OCI-M2 (cell line): ENCODE measurements around the gene PCDHGA1.
A peak's percentile ranks its signal among the peaks of the same experiment; 100 is the strongest.

ENCODE experiments used
- DNase-seq: peaks from one replicate; lab custom pipeline; 2025; ENCODE audit not compliant: unreplicated experiment; lab: John Stamatoyannopoulos, UW

PCDHGA1 gene

DNA sequence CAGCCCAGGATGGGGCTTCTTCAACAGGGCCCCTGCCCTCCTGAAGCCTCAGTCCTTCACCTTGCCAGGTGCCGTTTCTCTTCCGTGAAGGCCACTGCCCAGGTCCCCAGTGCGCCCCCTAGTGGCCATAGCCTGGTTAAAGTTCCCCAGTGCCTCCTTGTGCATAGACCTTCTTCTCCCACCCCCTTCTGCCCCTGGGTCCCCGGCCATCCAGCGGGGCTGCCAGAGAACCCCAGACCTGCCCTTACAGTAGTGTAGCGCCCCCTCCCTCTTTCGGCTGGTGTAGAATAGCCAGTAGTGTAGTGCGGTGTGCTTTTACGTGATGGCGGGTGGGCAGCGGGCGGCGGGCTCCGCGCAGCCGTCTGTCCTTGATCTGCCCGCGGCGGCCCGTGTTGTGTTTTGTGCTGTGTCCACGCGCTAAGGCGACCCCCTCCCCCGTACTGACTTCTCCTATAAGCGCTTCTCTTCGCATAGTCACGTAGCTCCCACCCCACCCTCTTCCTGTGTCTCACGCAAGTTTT lies 182.1 kb downstream of the PCDHGA1 start:
- DNase-seq = no peak

DNA sequence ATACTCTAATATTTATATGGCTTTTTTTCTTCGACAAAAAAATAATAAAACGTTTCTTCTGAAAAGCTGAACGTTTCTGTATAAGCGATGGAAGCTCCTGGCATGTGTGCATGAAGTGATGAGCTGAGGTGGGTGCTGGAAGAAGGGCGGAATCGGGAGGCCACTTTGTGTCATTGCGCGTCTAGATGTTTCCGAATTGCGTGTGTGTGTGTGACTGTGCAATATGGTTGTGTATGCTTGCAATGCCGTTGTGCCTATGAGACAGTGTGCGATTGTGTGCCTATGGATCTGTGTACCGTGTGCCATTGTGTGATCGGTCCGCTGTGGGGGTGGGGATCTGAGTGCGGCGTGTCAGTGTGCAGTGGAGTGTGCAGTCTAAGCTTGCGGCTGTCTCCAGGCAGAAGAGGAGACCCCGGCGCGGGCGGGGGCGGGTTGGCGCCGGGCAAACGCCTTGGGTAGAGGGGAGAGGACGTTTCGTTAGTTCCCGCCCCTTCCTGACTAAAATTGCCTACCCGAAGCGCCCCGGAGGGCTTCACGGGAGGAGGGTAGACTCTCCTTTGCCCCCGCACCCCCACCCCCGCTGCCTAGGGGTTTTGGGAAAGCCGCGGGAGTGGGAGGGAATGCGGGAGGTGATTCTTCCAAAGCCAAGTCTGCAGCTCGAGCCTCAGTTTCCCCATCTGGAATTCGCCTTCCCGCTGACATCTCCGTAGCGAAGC lies 182.8 kb downstream of the PCDHGA1 start:
- no peak for DNase-seq

DNA sequence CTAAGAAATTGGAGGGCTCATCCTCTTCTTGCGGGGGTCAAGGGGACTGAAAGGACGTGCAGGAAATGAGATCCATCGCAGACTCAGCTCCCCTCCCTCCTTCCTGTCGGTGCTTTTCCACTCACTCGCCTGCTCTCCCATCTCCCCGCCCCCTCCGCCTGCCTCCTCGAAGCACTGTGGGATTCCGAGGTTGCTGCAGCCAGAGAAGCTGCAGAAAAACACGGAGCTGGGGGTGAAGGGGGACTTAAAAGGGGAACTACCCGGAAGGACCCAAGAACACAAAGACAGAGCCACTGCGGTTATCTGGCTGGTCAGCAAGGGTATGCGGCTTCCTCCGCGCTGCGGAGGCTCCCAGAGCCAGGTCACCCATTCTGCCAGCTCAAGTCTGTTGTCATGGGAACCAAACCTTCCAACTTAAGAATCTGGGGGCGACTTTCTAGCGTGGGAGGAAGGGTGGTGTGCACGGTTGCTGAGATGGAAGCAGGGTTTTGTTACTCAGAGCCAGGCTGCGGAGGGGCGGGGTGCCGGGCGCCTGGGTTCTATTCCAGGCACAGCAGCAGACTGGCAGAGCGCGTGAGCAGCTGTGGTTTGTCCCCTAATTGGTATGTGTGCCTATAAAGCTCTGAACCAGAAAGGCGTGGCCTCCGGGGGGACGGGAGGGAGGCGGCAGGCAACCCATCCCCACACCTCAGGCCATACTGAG lies 183.5 kb downstream of the PCDHGA1 start:
- DNase-seq = no peak

DNA sequence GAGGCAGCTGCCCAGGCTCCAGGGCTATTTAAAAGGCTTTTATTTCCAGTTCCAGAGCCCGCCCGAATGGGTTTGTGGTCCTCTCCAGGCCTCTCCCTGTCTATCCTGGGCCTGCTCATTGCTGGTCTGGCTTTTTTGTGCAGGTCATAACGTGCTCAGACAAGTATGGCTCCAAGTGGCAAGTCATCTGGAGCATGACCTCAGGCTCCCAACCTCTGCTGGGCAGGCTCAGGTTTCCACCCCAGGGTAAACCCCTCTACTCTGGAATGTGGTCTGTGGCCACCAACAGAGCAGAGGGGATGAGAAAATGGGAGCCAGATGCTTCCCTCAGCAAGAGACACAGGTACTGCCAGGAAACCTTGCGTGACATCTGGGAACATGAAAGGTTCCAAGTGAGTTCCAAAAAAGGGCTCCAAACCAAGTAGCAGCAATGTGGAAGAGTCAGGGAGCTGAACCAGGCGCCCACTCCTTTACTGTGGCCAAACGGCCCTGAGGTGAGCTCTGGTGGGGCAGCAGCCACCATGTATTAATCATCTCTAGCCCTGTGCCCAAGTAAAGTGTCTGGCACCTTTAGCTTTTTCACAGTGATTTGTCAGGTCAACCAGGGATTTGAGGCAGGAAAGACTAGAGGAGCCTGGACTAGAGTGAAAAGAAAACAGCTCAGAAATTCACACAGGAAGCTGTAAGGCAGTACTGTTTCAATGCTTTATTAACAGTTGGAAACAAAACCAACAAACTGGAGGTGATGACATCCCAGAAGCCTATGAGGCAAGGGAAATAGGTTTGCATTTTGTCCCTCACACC lies 184.2 kb downstream of the PCDHGA1 start:
- DNase-seq = no peak

DNA sequence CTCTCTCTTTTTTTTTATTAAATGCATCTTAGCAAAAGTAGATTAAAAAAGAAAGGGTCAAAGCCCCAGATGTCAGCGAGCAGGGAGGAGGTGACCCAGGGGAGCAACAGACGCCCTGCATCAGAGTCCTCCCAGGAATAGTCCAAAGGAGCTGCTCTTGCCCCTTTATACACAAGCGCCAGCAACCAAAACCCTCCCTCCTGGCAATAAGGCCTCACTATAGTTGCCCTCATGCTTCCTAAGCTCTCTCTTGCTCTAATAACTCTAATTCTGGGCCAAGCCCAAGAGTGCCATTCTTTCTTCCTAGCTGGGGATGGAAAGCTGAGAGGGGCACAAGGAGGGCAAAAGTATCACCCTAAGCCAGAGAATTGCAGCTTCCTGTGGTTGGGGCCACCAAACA lies 184.8 kb downstream of the PCDHGA1 start:
- no peak for DNase-seq

DNA sequence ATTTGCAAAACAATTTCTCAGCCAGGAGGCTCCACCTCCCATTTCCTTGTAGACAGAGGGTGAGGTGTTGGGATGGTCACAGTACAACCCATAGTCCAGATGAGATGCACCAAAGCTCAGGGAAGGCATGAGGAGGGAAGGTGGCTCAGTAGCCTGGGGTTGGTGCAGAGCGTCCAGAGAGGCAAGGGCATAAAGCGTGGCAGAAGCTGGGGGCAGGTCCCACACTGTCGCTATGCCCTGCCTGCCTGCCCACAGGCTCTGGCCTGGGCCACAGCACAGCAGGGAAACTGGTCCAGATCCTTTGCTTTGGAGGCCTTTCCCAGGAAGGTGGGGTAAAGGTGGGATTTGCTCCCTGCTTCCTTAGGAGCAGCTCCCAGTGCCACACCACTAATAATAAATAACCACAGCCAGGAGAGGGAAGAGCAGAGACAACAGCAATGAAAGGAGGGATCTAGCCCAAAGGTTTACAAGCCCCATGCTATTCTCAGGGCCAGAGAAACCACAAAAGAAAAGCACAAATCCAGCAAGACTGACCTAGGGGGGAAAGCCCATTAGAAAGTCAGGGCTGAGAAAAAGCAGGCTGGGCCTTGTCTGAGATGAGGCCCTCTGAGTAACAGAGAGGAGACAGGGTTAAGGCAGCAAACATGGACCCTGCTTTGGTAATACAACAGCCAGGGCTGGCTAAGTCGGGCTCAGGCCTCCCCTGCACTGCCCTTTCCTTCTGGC lies 185.8 kb downstream of the PCDHGA1 start:
- no peak for DNase-seq

DNA sequence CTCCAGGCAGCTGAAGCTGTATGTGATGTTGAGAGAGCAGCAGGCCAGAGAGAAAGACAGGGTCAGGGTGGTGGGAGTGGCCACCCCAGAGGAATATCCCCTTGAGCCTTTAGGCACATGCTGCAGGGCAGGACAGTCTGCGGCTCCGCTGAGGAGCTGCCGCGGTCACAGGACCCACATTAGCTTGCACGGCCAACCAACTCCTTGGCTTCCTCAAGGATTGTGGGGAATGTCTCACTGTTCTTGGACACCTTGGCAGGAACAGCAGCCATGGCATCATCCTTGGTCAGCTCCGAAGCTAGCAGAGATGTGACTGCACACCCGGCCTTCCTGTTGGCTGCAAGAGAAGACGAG lies 186.3 kb downstream of the PCDHGA1 start:
- DNase-seq = no peak

DNA sequence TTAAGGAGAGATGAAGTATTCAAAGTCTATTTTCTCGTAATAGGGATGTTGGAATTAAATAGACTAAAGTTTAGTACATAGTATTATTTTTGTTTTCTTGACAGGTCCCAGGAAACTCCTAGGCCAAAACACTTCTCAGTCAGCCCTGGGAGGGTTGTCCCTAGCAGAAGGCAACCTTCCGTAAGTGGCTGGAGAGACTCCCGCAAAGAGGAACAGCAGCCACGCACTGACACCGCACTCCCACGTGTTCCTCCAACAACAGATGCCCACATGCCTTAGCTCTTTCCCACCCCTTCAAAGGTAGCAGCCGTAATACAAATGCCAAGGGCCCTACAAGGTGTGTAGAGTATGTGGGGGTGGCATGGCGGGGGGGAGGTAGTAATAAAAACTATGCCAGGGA lies 187.0 kb downstream of the PCDHGA1 start:
- no peak for DNase-seq

DNA sequence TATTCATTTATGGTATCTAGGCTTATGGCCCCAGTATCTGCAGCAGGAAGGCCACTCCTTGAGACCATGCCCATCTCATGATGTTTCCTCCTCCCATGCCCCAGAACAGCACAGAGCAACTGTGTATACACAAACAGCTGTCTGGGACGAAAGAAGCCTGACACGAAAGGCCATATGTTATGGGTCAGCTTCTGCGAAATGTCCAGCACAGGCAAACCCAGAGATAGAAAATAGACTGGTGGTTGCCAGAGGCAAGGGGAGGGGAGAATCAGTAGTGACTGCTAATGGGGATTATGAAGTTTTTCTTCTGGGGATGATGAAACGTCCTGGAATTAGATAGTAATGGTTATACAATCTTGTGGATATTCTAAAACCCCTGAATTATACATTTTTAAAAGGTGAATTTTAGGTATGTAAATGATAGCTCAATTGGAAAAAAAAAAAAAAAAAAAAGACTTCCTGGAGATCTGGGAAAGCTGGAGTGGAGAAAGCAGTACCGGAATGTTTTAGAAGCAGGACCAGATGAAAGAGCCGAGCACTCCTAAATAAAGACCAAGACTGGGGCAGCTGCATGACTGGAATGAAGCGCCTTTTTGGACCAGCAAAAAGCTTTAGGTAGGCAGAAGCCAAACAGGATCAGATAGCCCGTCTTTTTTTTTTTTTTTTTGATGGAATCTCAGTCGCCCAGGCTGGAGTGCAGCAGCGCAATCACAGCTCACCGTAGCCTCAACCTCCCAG lies 187.7 kb downstream of the PCDHGA1 start:
- DNase-seq = no peak

DNA sequence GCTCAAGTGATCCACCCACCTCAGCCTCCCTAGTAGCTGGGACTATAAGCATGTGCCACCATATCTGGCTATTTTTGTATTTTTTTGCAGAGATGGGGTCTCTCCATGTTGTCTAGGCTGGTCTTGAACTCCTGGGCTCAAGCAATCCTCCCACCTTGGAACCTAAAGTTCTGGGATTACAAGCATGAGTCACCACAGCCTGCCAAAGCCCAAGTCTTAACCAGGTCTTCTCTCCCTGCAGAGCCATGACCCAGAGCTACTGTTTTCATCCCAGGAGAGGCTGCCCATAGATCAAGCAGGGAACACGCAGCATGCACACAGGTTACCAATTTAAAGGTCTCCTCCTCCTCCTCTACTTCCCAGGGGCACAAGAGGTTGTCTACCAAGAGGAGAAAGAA lies 188.3 kb downstream of the PCDHGA1 start:
- no peak for DNase-seq

DNA sequence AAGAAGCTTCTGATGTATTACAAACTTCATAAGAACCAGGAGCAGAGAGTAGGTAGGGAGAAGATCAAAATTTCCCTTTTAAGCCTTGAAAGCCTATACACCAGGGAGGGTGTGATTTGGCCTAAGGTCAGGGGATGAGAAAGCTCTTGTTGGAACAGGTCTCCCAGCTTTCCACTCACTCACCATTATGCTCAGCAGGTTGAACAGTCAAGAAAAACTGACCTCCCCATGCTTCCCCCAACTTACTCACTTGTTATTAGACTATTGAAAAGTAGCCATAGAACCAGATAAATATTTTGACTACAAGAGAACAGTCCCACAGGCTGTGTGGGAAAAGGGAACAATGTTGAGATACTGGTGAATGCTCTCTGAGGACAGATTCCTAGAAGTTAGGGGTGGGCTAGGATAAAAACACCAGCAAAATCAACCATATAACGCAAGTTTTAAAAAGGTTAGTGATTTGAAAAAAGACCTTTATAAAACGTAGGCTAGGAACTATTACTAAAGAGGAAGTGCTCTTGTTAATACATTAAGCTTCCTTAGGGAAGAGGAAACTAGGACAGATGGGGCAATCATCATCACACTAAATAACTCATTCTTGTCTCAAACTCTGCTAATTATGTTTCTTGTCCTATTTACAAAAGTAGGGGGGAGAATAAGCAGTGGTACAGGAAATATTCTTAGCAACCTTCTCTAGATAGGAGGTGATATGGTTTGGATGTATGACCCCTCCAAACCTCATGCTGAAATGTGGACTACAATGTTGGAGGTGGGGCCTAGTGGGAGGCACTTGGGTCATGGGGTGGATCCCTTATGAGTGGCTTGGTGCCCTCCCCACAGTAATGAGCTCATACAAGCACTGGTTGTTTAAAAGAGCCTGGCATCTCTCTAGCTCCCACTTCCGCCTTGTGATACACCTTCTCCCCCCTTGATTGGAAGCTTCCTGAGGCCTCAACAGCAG lies 189.6 kb downstream of the PCDHGA1 start:
- no peak for DNase-seq

DNA sequence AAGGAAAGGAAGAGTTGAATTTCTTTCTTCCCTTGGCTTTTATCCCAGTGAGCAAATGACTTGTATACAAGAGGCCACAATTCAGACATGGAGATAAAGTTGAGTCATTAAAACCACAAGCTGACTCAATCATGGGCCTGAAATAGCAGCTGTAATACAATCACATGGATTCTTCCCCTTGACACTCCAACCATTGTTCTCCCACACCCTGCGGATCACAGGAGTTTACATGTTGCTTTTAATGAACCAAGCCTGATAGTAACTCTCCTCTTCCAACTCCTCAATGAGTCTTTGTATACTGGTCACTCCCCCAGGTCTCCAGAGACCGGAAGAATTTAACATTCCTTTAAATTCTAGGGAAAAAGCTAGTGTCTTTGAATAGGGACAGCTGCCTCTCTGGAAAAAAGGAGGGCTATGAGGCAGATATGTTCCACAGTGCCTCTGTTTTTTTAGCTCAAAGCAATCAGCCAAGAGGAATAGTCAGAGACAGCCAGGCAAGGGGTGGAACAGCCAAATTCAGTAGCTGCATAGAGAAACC lies 191.0 kb downstream of the PCDHGA1 start:
- DNase-seq = peak; percentile 42

DNA sequence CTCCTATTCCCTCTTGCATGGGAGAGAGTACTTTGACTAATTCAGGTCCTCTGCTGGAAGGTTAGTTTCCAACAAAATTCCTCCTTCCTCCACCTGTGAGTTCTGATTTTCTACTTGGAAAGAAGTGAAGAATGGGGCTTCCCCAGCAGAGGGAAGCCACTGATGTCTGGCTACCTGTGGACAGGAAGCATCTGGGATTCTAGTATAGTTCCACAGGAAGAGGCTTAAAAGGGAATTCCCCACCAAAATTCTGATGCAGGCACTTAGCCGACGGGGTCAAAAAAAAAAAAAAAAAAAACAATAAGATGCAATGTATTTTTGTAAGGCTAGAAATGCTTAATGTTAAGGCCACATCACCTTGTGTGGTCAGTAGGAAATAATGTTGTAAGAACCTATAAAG lies 192.0 kb downstream of the PCDHGA1 start:
- DNase-seq = no peak

DNA sequence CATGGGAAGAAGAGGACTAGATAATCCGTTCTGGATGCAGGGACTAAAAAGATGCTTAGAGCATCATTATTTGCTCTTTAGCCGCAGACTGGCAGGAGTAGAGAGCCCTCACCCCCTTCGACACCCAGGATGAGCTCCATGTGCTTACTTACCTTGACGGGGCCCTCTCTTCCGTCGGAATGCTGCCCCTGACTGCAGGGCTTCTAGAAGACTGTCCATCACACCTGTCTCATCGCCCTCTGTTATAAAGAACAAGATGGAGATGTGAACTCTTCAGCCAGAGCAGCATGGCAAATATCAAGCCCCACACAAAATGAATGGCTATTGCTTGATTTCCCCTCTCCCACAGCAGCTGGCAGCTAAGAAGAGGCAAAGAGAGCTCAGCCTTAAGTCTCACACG lies 193.7 kb downstream of the PCDHGA1 start:
- no peak for DNase-seq

DNA sequence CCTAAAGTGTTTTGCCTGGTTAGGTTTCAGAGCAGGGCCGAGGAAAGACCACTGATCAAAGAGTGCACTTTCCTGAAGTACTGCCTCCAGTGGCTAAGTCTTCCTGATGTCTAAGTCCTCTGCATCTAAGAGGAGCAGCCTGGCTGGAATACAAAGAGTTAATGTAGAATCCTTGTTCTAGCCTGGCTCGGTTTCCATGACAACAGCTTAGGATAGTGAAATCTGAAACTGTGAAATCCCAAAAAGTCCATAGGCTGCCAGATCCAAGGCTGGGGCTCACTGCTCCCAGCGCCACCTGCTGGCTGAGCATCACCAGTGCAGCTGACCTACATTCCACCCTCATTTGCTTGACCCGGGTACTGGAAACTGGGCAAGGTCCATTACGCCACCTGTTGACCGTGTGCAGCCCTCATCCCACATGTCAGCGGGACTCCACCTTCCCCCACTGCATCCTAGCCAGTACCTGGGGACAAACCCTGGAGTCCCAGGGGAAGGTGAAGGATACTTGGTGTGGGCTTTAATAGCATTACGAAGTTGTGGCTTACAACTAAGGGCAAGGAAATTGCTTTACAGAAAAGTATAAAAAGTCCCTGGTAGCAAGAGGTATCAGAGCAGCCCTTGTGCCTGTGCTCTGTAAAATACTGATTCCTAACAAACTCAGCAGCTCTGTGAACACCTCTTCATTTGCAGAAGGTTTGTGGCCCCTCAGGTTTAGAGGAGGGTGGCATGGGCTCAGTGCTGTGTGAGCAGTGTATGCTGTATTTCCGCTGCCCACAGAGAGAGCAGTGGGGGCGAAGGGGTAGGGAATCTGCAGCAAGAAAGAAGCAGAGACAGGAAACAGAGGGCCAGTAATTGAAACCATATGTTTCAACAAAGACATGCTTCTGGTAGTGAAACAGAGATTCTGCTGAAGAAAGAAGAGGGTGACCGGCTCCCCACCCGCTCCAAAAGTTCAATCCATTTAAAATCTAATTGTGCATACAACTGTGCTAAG lies 194.6 kb downstream of the PCDHGA1 start:
- DNase-seq = no peak

DNA sequence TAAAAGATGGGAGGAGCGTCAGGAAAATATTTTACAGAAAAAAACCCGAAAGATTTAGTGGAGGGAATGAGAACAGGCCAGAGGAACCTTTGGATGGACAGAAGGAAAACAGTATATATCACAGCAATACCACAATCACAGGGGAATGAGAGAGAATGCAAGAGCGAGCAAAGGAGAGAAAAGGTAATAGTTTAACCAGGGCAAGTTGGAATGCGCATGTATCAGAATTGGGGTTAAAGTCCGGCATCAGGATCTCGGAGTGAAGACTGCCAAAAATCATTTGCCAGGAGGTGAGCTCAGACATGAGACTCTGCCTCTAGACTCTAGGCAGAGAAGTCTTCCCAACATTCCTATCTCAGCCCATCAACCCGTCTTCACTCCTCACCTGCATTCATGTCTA lies 195.3 kb downstream of the PCDHGA1 start:
- no peak for DNase-seq

DNA sequence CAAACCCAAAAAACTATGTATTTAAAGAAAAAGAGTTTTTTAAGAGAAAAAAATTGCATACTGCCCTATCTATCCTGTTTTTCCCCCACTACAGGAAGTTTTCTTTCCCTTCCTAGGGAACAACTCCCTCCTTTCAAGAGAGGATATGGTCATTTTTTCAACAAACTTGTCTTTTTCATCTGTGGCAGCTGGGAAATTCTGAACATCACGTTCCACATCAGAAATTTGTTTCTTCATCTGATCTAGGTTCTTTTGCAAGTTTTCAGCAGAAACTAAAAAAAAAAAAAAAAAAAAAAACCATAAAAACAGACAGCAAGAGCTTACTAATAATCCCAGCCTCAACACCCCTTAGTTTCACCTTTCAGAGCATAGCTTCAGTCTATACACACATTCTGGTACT lies 197.1 kb downstream of the PCDHGA1 start:
- no peak for DNase-seq
